Spleen (tissue), 7 donors: ENCODE data around the gene OPCML.

ENCODE experiments used
- POLR2A ChIP-seq, 3 donors: fragments of 450-650 bp; IDR thresholded peaks; one replicate each; pipeline ENCODE4 v1.5.1; 2017; ENCODE audit warnings: antibody characterized with exemption in 3 of 3, mild to moderate bottlenecking in 1 of 3
- POLR2AphosphoS5 ChIP-seq, 3 donors: sonication (generic); formaldehyde crosslinking; IDR thresholded peaks; one replicate each; pipeline ENCODE4 v1.5.1; 2017; ENCODE audit warnings: antibody characterized with exemption in 3 of 3
- TF ChIP-seq, protein P1 (sequence below), 11 experiments: fragments of 200-600 bp in 7 of 11; fragments of 450-650 bp in 4 of 11; sonication (generic) in 4 of 11; IDR thresholded peaks in 8 of 11; conservative IDR thresholded peaks in 3 of 11; 1 replicate in 7 of 11; 2 replicates in 4 of 11; pipeline versions ENCODE4 v1.4.0 to v1.8.0; 2016 to 2021; ENCODE audit warnings: antibody characterized with exemption in 11 of 11, inconsistent platforms in 4 of 11, mild to moderate bottlenecking in 1 of 11
- donor health status: DM: no; HTN: no; CAD: no; lungs with moderate emphysema.
- donor health status: DM: no; HTN: no; CAD: no.
- donor health status: DM: no; HTN: no; CAD: no.

DNA sequence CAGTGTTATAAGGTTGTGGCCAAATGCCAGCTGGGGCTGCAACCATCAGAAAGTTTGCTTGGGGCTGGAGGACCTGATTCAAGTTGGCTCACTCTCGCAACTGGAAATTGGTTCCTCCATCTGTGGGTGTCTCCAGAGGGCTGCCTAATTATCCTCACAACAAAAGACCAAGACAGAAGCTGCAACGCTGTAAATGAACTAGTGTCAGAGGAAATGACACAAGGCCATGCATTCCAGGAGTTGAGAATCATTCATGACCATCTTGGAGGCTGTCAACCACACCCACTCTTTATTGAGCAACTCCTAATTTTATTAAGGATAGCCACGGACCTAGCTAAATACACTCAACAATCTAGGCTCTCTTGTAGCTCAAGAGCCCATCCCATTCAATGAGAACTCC, 1060.8 kb downstream of the OPCML start:
- TF ChIP-seq, protein P1, sequence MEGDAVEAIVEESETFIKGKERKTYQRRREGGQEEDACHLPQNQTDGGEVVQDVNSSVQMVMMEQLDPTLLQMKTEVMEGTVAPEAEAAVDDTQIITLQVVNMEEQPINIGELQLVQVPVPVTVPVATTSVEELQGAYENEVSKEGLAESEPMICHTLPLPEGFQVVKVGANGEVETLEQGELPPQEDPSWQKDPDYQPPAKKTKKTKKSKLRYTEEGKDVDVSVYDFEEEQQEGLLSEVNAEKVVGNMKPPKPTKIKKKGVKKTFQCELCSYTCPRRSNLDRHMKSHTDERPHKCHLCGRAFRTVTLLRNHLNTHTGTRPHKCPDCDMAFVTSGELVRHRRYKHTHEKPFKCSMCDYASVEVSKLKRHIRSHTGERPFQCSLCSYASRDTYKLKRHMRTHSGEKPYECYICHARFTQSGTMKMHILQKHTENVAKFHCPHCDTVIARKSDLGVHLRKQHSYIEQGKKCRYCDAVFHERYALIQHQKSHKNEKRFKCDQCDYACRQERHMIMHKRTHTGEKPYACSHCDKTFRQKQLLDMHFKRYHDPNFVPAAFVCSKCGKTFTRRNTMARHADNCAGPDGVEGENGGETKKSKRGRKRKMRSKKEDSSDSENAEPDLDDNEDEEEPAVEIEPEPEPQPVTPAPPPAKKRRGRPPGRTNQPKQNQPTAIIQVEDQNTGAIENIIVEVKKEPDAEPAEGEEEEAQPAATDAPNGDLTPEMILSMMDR (IDR thresholded peaks at IDR 0.05 in 8 of 11, conservative IDR thresholded peaks at IDR 0.05 in 3 of 11): no peak
- TF ChIP-seq POLR2AphosphoS5 (IDR thresholded peaks at IDR 0.05): no peak
- TF ChIP-seq POLR2A (IDR thresholded peaks at IDR 0.05): no peak
